GM18951 (cell line): ENCODE data around the gene A2M.

ENCODE experiments used
- POLR2A ChIP-seq: IDR thresholded peaks from 4 replicates; pipeline ENCODE4 v1.6.1; 2011; ENCODE audit warnings: mild to moderate bottlenecking; ENCODE audit not compliant: insufficient read length, insufficient read depth; ENCODE audit errors: extremely low read depth
- in situ Hi-C: fragments of 300-500 bp; cut with MboI; formaldehyde crosslinking; loops from one replicate; pipeline ENCODE4 v1.12.0; 2022; ENCODE audit warnings: low sequenced_read_pairs, mixed read lengths, inconsistent platforms; ENCODE audit not compliant: unreplicated experiment

The A2M gene

GRCh38 chr12:9133216-9133916 lies 17.6 kb upstream of the A2M start:
- TF ChIP-seq POLR2A, result no peak
- in situ Hi-C loops, result no loop called here

DNA sequence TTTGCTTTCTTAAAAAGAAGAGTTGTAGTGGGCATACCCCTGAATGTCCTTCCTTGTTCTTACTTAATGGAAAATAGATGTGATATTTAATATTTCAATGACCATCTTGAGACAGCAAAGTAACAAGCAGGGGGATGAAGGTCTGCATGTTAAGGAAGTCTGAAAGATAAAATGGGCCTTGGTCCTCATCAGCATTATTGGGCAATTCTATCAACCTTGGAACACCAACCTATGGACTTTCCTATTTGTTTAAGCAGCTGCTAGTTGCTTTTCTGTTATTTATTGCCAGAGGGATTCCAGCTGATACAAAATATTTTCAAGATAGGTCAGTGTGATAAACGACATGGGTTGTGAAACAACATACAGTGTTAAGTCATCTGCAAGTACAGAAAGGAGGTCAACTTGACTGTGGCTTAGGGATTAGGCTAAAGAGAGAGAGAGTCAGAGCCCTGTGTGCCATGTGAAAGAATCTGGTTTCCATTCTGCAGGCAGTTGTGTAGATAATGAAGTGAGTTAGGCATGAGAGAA lies 16.4 kb upstream of the A2M start:
- no peak for TF ChIP-seq POLR2A
- in situ Hi-C loops, result no loop called here

GRCh38 chr12:9130244-9130643 lies 14.5 kb upstream of the A2M start:
- no peak for TF ChIP-seq POLR2A
- in situ Hi-C loops, result no loop called here

GRCh38 chr12:9127936-9128663 lies 12.4 kb upstream of the A2M start:
- in situ Hi-C loops, result no loop called here
- TF ChIP-seq POLR2A, result no peak

DNA sequence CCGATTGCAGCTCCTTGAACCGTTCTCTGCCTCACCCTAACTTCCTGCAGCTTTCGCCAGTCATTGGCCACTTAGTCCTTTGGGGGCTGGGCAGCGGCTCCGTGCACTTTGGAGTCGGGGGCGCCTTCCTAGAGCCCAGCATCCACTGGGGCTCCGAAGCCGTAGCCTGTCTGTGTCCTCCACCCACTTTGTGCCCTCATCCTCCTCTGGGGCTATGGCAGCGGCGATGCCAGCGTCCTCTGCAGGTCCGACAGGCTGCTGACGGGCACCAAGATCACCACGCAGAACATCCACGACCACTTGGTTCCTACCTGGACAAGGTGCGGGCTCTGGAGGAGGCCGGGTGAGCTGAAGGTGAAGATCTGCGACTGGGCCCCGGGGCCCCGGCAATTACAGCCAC lies 11.8 kb upstream of the A2M start:
- in situ Hi-C loops, result no loop called here
- TF ChIP-seq POLR2A, result no peak

DNA sequence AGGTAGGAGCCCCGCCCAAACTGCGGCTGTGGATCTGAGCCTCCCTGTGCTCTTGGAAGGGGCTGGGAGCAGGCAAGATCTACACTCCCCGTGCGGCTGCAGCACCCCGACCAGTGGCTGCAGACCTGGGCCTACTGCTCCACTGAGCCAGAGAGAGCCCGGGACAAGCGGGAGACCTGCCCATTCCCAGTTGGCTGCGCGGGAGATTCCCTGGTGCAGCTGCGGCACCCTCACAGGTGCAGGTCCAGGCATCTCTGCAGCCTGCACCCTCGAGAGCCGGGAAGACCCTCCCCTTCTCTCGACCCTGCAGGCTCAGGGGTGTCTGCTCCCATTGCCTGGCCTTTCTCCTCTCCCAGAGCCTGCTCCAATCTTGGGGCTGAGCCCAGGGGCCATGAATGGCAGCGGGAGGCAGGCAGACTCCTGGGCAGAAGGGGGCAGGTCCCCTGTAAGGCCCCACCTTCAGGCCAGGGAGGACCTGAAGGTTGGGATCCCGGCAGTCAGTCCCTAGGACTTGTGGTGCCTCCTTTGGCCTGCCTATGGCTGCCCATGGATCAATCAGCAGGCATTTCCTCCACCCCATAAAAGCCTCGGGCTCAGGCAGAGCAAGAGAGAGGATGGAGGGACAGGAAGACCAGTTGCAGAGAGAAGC lies 8.8 kb upstream of the A2M start:
- in situ Hi-C loops, result no loop called here
- no peak for TF ChIP-seq POLR2A

DNA sequence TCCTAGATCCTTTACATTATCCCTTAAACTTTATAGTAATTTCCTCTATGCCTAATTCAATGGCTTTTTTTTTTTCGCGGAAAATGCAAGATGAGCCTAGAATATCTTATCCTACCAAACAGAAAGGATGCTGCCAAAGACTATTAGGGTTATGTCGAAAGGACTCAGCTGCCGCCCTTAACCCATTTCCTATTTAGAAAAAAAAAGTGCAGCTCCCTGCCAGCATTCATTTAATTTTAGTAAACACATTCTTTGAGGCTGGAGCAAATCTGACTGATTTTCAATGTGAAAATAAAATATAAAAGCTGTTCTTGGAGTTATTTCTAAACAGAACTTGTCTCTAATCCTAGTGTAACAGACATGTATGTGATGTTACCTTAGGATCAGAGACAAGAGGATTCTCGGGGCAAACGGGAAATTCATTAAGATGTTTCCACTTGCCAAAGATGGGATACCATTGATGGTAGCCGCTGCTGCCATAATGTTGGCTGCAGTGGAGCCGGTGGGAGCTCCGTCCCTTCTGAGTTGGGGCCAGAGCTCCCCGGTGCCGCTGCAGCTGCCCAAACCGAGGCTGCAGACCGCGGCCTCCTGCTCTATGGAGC lies 8.2 kb upstream of the A2M start:
- in situ Hi-C loops, result no loop called here
- TF ChIP-seq POLR2A, result no peak

DNA sequence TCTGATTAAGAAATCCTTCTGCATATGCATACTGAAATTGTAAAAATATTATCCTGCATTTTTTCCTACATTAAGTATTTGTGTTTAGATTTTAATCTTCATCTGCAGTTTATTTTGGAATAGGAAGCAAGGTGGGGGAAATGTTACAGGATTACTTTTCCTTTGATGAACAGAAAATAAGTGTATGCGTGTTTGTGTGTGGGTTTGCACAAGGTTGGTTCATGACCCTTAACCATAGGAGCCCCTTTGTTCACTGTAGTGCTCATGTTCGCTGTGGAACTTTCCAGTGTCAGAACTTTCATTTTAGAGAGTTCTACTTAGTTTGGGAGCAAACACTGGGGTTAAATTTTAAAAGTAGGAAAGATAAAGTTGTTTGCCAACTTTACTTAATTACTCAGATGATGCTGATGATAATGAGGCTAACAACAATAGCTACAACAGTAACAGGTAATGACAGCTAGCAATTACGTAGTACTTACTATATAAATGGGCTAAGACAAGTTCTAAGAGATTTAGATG lies 6.4 kb upstream of the A2M start:
- in situ Hi-C loops, result no loop called here
- no peak for TF ChIP-seq POLR2A

GRCh38 chr12:9120487-9121184 lies 4.9 kb upstream of the A2M start:
- no peak for TF ChIP-seq POLR2A
- in situ Hi-C loops, result no loop called here

DNA sequence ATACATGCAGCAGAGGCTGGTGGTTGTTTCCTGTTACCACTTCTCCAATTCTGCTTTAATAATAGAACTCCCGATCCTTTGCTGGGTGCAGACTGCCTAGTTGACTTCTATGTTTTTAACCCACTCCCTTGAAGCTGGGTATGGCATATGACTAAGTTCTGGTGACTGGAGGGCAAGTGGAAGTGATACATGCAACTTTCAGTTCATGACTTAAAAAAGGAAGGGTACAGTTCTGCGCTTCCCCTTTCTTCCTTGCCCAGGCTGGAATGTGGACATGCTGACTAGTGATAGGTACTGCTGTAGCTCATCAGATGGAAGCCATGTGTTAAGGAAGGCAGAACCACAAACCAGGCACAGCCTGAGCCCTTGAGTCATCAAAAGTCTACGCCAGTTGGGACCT lies 2.4 kb upstream of the A2M start:
- no peak for TF ChIP-seq POLR2A
- in situ Hi-C loops, result no loop called here

DNA sequence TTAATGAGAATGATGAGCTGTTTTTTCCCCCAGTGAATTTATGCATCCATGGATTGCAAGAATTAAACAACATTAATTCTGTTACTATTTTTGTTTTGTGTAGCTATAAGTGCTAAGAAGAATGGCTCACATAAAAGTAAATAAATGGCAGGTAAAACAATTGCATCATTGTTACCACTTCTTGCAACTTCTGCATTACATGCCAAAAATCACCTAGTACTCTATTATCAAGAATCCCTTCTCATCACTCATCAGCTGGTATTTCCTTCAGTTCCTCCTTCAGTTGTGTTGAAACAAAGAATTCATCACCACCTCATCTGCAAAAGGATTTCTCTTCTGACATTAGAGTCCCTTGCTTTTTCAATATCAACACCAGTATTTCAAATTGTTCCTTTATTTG lies 773 bp downstream of the A2M start:
- TF ChIP-seq POLR2A, result no peak
- in situ Hi-C loops, result no loop called here

DNA sequence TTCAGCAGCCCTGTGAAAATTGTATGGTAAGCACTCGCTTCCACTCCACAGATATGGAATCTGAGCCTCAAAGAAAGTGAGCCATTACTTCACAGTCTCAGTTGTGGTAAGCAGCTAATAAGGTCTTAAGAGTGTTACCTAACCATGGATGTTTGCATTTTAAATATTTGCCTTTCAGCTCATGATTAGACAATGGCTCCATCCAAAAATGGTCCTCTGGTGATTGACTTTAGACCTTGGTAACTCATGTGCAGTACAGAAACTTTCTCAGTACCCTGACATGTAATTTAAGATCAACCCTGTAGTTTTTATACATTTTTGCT lies 1.8 kb downstream of the A2M start:
- TF ChIP-seq POLR2A, result no peak

More for the DNA sequence above, 1.8 kb downstream of the A2M start:
- in situ Hi-C loops, result no loop called here
